Activated T-cell treated with anti-CD3 and anti-CD28 coated beads, Interleukin-2, amount 50 U/mL, for 72 hours (primary cell): ENCODE measurements around the gene PTH2. TPM values are rescaled to one million over a fixed set of nuclear protein-coding genes. Genes with fewer than 3 reads are reported as not detected.
A peak's percentile ranks its signal among the peaks of the same experiment; 100 is the strongest.

ENCODE experiments used
- ATAC-seq, 2 donors: fragments of 150-1000 bp; cut with Tn5 transposase; replicated peaks in 1 of 2; 2 replicates each; pipeline ENCODE4 v1.10.0; 2021; ENCODE audit warnings: moderate library complexity in 2 of 2, mild to moderate bottlenecking in 1 of 2
- DNase-seq, 2 donors: peaks; one replicate each; pipeline ENCODE4 v3.0.0; 2021 to 2022; ENCODE audit warnings: mixed read lengths in 1 of 2
- H3K27ac Mint-ChIP-seq: one replicate; pipeline ENCODE4 v1.8.0; 2022; ENCODE audit warnings: mild to moderate bottlenecking, moderate library complexity, mixed read lengths
- H3K27me3 Mint-ChIP-seq: one replicate; pipeline ENCODE4 v1.8.0; 2022; ENCODE audit warnings: low read depth, mixed read lengths
- H3K36me3 Mint-ChIP-seq, 2 donors: one replicate each; pipeline ENCODE4 v1.8.0; 2022; ENCODE audit warnings: mixed read lengths in 2 of 2, mild to moderate bottlenecking in 1 of 2; ENCODE audit not compliant: insufficient read depth in 2 of 2
- H3K4me1 Mint-ChIP-seq: one replicate; pipeline ENCODE4 v1.8.0; 2022; ENCODE audit warnings: low read depth, mixed read lengths
- H3K4me3 Mint-ChIP-seq, 2 donors: one replicate each; pipeline ENCODE4 v1.8.0; 2022; ENCODE audit warnings: mild to moderate bottlenecking in 2 of 2, mixed read lengths in 2 of 2, moderate library complexity in 2 of 2
- H3K9me3 Mint-ChIP-seq, 2 donors: one replicate each; pipeline ENCODE4 v1.8.0; 2022; ENCODE audit warnings: mixed read lengths in 2 of 2
- total RNA-seq, 2 donors: library from RNA; stranded (reverse); gene quantifications; one replicate each; pipeline ENCODE4 v1.2.3, GENCODE V29; 2022

The PTH2 gene
- total RNA-seq, 2 donors from 2014 or later, result not detected

GRCh38 chr19:49443366-49444099 lies 20.3 kb upstream of the PTH2 start:
- peak overlapping the region; percentile 58 for H3K27ac Mint-ChIP-seq
- H3K36me3 Mint-ChIP-seq, result peaks cover 3 to 10% of the 10 kb centered on the region in 2 donors
- H3K4me1 Mint-ChIP-seq, result peaks cover 32% of the 10 kb centered on the region
- peaks cover 41% of the 10 kb centered on the region for H3K27me3 Mint-ChIP-seq
- peak; percentile 85 to 86 for ATAC-seq
- peak overlapping the region; percentile 78 to 87 for H3K4me3 Mint-ChIP-seq
- peak; percentile 95 to 96 for DNase-seq
- H3K9me3 Mint-ChIP-seq, result no peaks in the 10 kb centered on the region

- peaks cover 3 to 5% of the 10 kb centered on the region in 2 donors for H3K36me3 Mint-ChIP-seq
- ATAC-seq (peak; percentile 43 to 47), DNase-seq (peak; percentile 81 to 87)
- no peaks in the 10 kb centered on the region for H3K9me3 Mint-ChIP-seq
- peaks cover 48% of the 10 kb centered on the region for H3K27me3 Mint-ChIP-seq
- H3K27ac Mint-ChIP-seq, result no peak overlapping the region
- H3K4me1 Mint-ChIP-seq, result peaks cover 32% of the 10 kb centered on the region
- H3K4me3 Mint-ChIP-seq, result peak overlapping the region; percentile 78 to 87
These were observed 19.6 kb upstream of the PTH2 start for GRCh38 chr19:49442771-49443365.

- peak overlapping the region; percentile 78 to 87 for H3K4me3 Mint-ChIP-seq
- H3K36me3 Mint-ChIP-seq, result peaks cover 3 to 5% of the 10 kb centered on the region in 2 donors
- H3K27me3 Mint-ChIP-seq, result peaks cover 53% of the 10 kb centered on the region
- no peak for ATAC-seq
- H3K9me3 Mint-ChIP-seq, result no peaks in the 10 kb centered on the region
- peaks cover 32% of the 10 kb centered on the region for H3K4me1 Mint-ChIP-seq
- peak in 1 of 2 donors; percentile 49 for DNase-seq
- no peak overlapping the region for H3K27ac Mint-ChIP-seq
These were observed 19.1 kb upstream of the PTH2 start for GRCh38 chr19:49442354-49442753.

GRCh38 chr19:49441960-49442350 lies 18.7 kb upstream of the PTH2 start:
- peak overlapping the region; percentile 78 to 87 for H3K4me3 Mint-ChIP-seq
- H3K36me3 Mint-ChIP-seq, result peaks cover 3 to 5% of the 10 kb centered on the region in 2 donors
- DNase-seq, result no peak
- H3K9me3 Mint-ChIP-seq, result no peaks in the 10 kb centered on the region
- ATAC-seq, result no peak
- H3K27me3 Mint-ChIP-seq, result peaks cover 57% of the 10 kb centered on the region
- H3K4me1 Mint-ChIP-seq, result peaks cover 34% of the 10 kb centered on the region
- H3K27ac Mint-ChIP-seq, result peak overlapping the region; percentile 34

- H3K36me3 Mint-ChIP-seq, result peaks cover 3 to 5% of the 10 kb centered on the region in 2 donors
- H3K27ac Mint-ChIP-seq, result peak within 1 kb of the TSS; percentile 34
- peak; percentile 16 to 28 for ATAC-seq
- H3K4me3 Mint-ChIP-seq, result peak within 1 kb of the TSS; percentile 78 to 87
- no peaks in the 10 kb centered on the region for H3K9me3 Mint-ChIP-seq
- DNase-seq, result peak in 1 of 2 donors; percentile 53
- H3K27me3 Mint-ChIP-seq, result peaks cover 62% of the 10 kb centered on the region
- H3K4me1 Mint-ChIP-seq, result peaks cover 38% of the 10 kb centered on the region
These were observed 18.1 kb upstream of the PTH2 start, which contains the start of gene SLC17A7 for GRCh38 chr19:49441210-49441959. SLC17A7 (minus strand) TSS chr19:49441527; CDS start chr19:49441379, 148 bp downstream.

- Mint-ChIP-seq H3K27me3 (peaks cover 70% of the 10 kb centered on the region), H3K9me3 (no peaks in the 10 kb centered on the region), H3K27ac (no peak overlapping the region), H3K36me3 (peaks cover 3 to 5% of the 10 kb centered on the region in 2 donors), H3K4me1 (peaks cover 46% of the 10 kb centered on the region), H3K4me3 (peak overlapping the region; percentile 61 to 76)
- ATAC-seq (no peak), DNase-seq (no peak)
These were observed 17.4 kb upstream of the PTH2 start for GRCh38 chr19:49440439-49441209.

- Mint-ChIP-seq H3K4me3 (peak overlapping the region in 1 of 2 donors; percentile 76), H3K36me3 (peaks cover 3 to 5% of the 10 kb centered on the region in 2 donors), H3K27me3 (peaks cover 78% of the 10 kb centered on the region), H3K9me3 (no peaks in the 10 kb centered on the region), H3K4me1 (peaks cover 47% of the 10 kb centered on the region), H3K27ac (no peak overlapping the region)
- ATAC-seq (no peak), DNase-seq (no peak)
These were observed 16.6 kb upstream of the PTH2 start for GRCh38 chr19:49439836-49440235.

GRCh38 chr19:49438261-49438660 lies 15.0 kb upstream of the PTH2 start:
- no peak overlapping the region for H3K27ac Mint-ChIP-seq
- H3K9me3 Mint-ChIP-seq, result no peaks in the 10 kb centered on the region
- DNase-seq, result no peak
- ATAC-seq, result no peak
- no peak overlapping the region for H3K4me3 Mint-ChIP-seq
- H3K27me3 Mint-ChIP-seq, result peaks cover 93% of the 10 kb centered on the region
- peaks cover 3 to 5% of the 10 kb centered on the region in 2 donors for H3K36me3 Mint-ChIP-seq
- peaks cover 41% of the 10 kb centered on the region for H3K4me1 Mint-ChIP-seq

- Mint-ChIP-seq H3K4me3 (no peak overlapping the region), H3K9me3 (no peaks in the 10 kb centered on the region), H3K27me3 (peaks cover 97% of the 10 kb centered on the region), H3K27ac (no peak overlapping the region), H3K4me1 (peaks cover 40% of the 10 kb centered on the region), H3K36me3 (peaks cover 3 to 5% of the 10 kb centered on the region in 2 donors)
- DNase-seq (no peak), ATAC-seq (no peak)
These were observed 14.0 kb upstream of the PTH2 start for GRCh38 chr19:49437231-49437630.

GRCh38 chr19:49436381-49437017 lies 13.3 kb upstream of the PTH2 start:
- H3K9me3 Mint-ChIP-seq, result no peaks in the 10 kb centered on the region
- peaks cover under 1 to 4% of the 10 kb centered on the region in 2 donors for H3K36me3 Mint-ChIP-seq
- peak; percentile 42 to 50 for ATAC-seq
- H3K4me1 Mint-ChIP-seq, result peaks cover 39% of the 10 kb centered on the region
- DNase-seq, result peak; percentile 82
- H3K27ac Mint-ChIP-seq, result no peak overlapping the region
- peak overlapping the region; percentile 4 to 65 for H3K4me3 Mint-ChIP-seq
- H3K27me3 Mint-ChIP-seq, result peaks cover 97% of the 10 kb centered on the region

- Mint-ChIP-seq H3K36me3 (peaks cover 0 to 1% of the 10 kb centered on the region in 2 donors), H3K4me1 (peaks cover 41% of the 10 kb centered on the region), H3K27ac (peak overlapping the region; percentile 3), H3K27me3 (peaks cover 96% of the 10 kb centered on the region), H3K4me3 (no peak overlapping the region), H3K9me3 (no peaks in the 10 kb centered on the region)
- ATAC-seq (no peak), DNase-seq (no peak)
These were observed 12.4 kb upstream of the PTH2 start for GRCh38 chr19:49435670-49436069.
